Mesendoderm (in vitro differentiated cells): Measurements from ENCODE around the gene PPAN.

Source experiments
- DNase-seq: peaks from one replicate; pipeline ENCODE4 v3.0.0; 2013
- H2AK5ac ChIP-seq: 2 replicates; pipeline ENCODE4 v1.6.1; 2013; ENCODE audit warnings: low read length, inconsistent platforms
- H2BK120ac ChIP-seq: 2 replicates; pipeline ENCODE4 v1.6.1; 2013; ENCODE audit warnings: low read depth, mild to moderate bottlenecking, low read length, moderate library complexity, mixed read lengths
- H2BK15ac ChIP-seq: replicated peaks from 2 replicates; pipeline ENCODE4 v1.6.1; 2013; ENCODE audit warnings: low read depth, mild to moderate bottlenecking, moderate library complexity
- H2BK5ac ChIP-seq: 2 replicates; pipeline ENCODE4 v1.6.1; 2013; ENCODE audit warnings: low read length, inconsistent platforms
- H3K18ac ChIP-seq: 2 replicates; pipeline ENCODE4 v1.6.1; 2013; ENCODE audit warnings: mild to moderate bottlenecking, low read length, mixed read lengths
- H3K23ac ChIP-seq: one replicate; pipeline ENCODE4 v1.6.1; 2013; ENCODE audit warnings: low read length
- H3K27ac ChIP-seq: 2 replicates; pipeline ENCODE4 v1.5.1; 2013; ENCODE audit warnings: low read depth, mild to moderate bottlenecking, inconsistent platforms, low read length, moderate library complexity
- H3K27me3 ChIP-seq: 2 replicates; pipeline ENCODE4 v1.6.1; 2013; ENCODE audit warnings: low read length, control low read depth, mild to moderate bottlenecking, inconsistent platforms; ENCODE audit not compliant: insufficient read depth, poor library complexity
- H3K36me3 ChIP-seq: 2 replicates; pipeline ENCODE4 v1.6.1; 2013; ENCODE audit warnings: low read length, inconsistent platforms; ENCODE audit not compliant: control insufficient read depth, insufficient read depth
- H3K4ac ChIP-seq: one replicate; pipeline ENCODE4 v1.6.1; 2013; ENCODE audit warnings: low read depth, mild to moderate bottlenecking, low read length, moderate library complexity
- H3K4me1 ChIP-seq: 2 replicates; pipeline ENCODE4 v1.6.1; 2013; ENCODE audit warnings: low read depth, low read length, inconsistent platforms; ENCODE audit not compliant: control insufficient read depth
- H3K4me2 ChIP-seq: 2 replicates; pipeline ENCODE4 v1.6.1; 2013; ENCODE audit warnings: low read length
- H3K4me3 ChIP-seq: 2 replicates; pipeline ENCODE4 v1.5.1; 2013; ENCODE audit warnings: mild to moderate bottlenecking, low read length
- H3K56ac ChIP-seq: one replicate; pipeline ENCODE4 v1.6.1; 2013; ENCODE audit warnings: low read length
- H3K79me1 ChIP-seq: 2 replicates; pipeline ENCODE4 v1.6.1; 2013; ENCODE audit warnings: low read length, inconsistent platforms
- H3K79me2 ChIP-seq: 2 replicates; pipeline ENCODE4 v1.6.1; 2013; ENCODE audit warnings: mild to moderate bottlenecking, low read length; ENCODE audit not compliant: control insufficient read depth, insufficient read depth
- H3K9ac ChIP-seq: 2 replicates; pipeline ENCODE4 v1.6.1; 2013; ENCODE audit warnings: low read length, inconsistent platforms
- H4K5ac ChIP-seq: one replicate; pipeline ENCODE4 v1.6.1; 2013; ENCODE audit warnings: low read length
- H4K8ac ChIP-seq: one replicate; pipeline ENCODE4 v1.6.1; 2013; ENCODE audit warnings: low read depth, mild to moderate bottlenecking, control low read depth, low read length, moderate library complexity
- WGBS: extraction: QIAGEN DNeasy Blood & Tissue Kit; methylation state at CpG from one replicate; pipeline ENCODE4 v1.1.7; 2013; ENCODE audit warnings: low lambda C conversion rate, missing lambda C conversion rate; ENCODE audit not compliant: insufficient coverage; ENCODE audit errors: extremely low coverage; 5-methylcytosine and 5-hydroxymethylcytosine counted together

The PPAN gene

DNA sequence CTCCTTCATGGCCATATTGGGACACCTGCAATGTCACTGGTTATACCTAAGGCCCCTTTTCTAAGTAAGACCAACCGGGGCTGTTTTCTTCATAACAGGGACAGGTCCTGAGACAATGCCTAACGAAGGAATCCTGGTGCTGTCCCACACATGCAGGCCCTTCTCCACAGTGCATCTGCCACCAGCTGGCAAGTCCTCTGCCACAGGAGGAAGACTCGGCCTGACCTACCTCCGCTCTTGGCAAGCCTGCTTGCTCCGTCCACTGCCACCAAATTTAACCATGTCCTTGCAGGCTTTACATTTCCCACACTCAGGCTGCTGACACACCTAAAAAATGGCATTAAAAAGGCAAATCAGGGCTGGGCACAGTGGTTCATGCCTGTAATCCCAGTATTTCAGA is 45.4 kb downstream of the PPAN start:
- H4K5ac ChIP-seq, result no peak overlapping the region
- no peak overlapping the region for H3K9ac ChIP-seq
- H3K4ac ChIP-seq, result no peak overlapping the region
- H2BK15ac ChIP-seq, result no peak overlapping the region
- no peak overlapping the region for H2BK120ac ChIP-seq
- no CpG with 5 or more reads among the region's 5 CpGs for whole genome bisulfite sequencing
- H3K4me2 ChIP-seq, result no peak overlapping the region
- H3K36me3 ChIP-seq, result peaks cover 36% of the 10 kb centered on the region
- no peaks in the 10 kb centered on the region for H3K79me2 ChIP-seq
- no peak overlapping the region for H3K56ac ChIP-seq
- no peak for DNase-seq
- H3K18ac ChIP-seq, result no peak overlapping the region
- H3K79me1 ChIP-seq, result no peaks in the 10 kb centered on the region
- H2BK5ac ChIP-seq, result no peak overlapping the region
- H4K8ac ChIP-seq, result no peak overlapping the region
- no peak overlapping the region for H2AK5ac ChIP-seq
- no peak overlapping the region for H3K23ac ChIP-seq
- H3K4me1 ChIP-seq, result no peaks in the 10 kb centered on the region
- H3K27ac ChIP-seq, result no peak overlapping the region
- no peaks in the 10 kb centered on the region for H3K27me3 ChIP-seq
- H3K4me3 ChIP-seq, result no peak overlapping the region

- Histone ChIP-seq H3K18ac (no peak overlapping the region), H3K27me3 (no peaks in the 10 kb centered on the region), H2AK5ac (no peak overlapping the region), H2BK15ac (no peak overlapping the region), H3K79me2 (no peaks in the 10 kb centered on the region), H3K79me1 (no peaks in the 10 kb centered on the region), H4K8ac (no peak overlapping the region), H4K5ac (no peak overlapping the region), H3K4ac (no peak overlapping the region), H3K27ac (no peak overlapping the region), H2BK120ac (no peak overlapping the region), H2BK5ac (no peak overlapping the region), H3K23ac (no peak overlapping the region), H3K56ac (no peak overlapping the region), H3K4me2 (no peak overlapping the region), H3K4me1 (no peaks in the 10 kb centered on the region), H3K9ac (no peak overlapping the region), H3K4me3 (no peak overlapping the region), H3K36me3 (peaks cover 38% of the 10 kb centered on the region)
- no peak for DNase-seq
- WGBS, result no CpG with 5 or more reads among the region's 3 CpGs
Measured at GRCh38 chr19:10152100-10152499, 45.9 kb downstream of the PPAN start.

DNA sequence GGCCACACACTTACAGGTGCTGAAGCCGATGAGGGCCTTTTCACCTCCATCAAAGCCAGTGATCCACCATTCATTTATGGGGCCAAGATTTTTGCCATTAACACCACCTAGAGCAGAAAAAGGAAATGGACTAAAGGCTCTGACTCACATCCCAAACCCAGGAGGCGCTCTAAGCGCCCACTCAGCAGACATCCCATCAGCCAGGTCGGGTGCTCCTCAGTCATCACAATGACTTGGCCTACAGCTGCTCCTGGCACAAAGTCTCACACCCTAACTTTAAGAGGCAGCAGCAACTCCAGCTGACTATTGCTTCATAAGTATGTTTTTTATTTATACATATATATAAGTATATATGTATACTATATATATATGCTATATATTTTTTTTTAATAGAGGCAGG is 49.7 kb downstream of the PPAN start:
- Histone ChIP-seq H2BK5ac (no peak overlapping the region), H3K23ac (no peak overlapping the region), H3K27ac (no peak overlapping the region), H3K4me3 (no peak overlapping the region), H3K4ac (no peak overlapping the region), H3K4me1 (no peaks in the 10 kb centered on the region), H2BK120ac (no peak overlapping the region), H4K5ac (no peak overlapping the region), H3K4me2 (no peak overlapping the region), H3K79me1 (no peaks in the 10 kb centered on the region), H3K36me3 (peaks cover 43% of the 10 kb centered on the region), H3K79me2 (no peaks in the 10 kb centered on the region), H3K9ac (no peak overlapping the region), H3K56ac (no peak overlapping the region), H2AK5ac (no peak overlapping the region), H2BK15ac (no peak overlapping the region), H3K18ac (no peak overlapping the region), H3K27me3 (no peaks in the 10 kb centered on the region), H4K8ac (no peak overlapping the region)
- DNase-seq, result no peak
- WGBS, result no CpG with 5 or more reads among the region's 4 CpGs

DNA sequence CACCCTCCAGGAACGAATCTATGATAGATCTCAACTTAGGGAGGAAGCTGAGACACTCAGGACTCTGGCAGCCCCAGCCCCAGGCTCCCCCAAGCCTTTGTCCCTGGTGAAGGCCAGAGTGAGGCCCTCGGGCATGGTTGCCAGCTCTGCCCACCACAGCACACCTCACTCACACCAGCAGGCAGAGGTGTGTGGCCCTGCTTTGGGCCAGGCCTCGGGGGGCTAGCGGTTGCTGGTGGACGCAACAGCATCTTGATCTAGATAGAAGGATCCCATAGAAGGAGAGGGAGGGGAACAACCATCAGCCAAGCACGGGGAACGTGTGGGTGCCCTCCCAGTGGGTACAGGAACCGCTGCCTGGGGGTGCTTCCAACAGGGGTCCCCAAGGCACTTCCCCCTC is 51.9 kb downstream of the PPAN start:
- no peak overlapping the region for H3K4me2 ChIP-seq
- H3K4ac ChIP-seq, result no peak overlapping the region
- peaks cover 40% of the 10 kb centered on the region for H3K36me3 ChIP-seq
- H3K27ac ChIP-seq, result no peak overlapping the region
- DNase-seq, result no peak
- H3K18ac ChIP-seq, result no peak overlapping the region
- no peaks in the 10 kb centered on the region for H3K4me1 ChIP-seq
- H3K79me1 ChIP-seq, result no peaks in the 10 kb centered on the region
- H2AK5ac ChIP-seq, result no peak overlapping the region
- no peak overlapping the region for H3K9ac ChIP-seq
- no peak overlapping the region for H4K8ac ChIP-seq
- no peaks in the 10 kb centered on the region for H3K79me2 ChIP-seq
- H3K56ac ChIP-seq, result no peak overlapping the region
- H3K23ac ChIP-seq, result no peak overlapping the region
- H2BK15ac ChIP-seq, result no peak overlapping the region
- H3K27me3 ChIP-seq, result no peaks in the 10 kb centered on the region
- H2BK120ac ChIP-seq, result no peak overlapping the region
- no CpG with 5 or more reads among the region's 8 CpGs for WGBS
- no peak overlapping the region for H4K5ac ChIP-seq
- no peak overlapping the region for H3K4me3 ChIP-seq
- H2BK5ac ChIP-seq, result no peak overlapping the region

DNA sequence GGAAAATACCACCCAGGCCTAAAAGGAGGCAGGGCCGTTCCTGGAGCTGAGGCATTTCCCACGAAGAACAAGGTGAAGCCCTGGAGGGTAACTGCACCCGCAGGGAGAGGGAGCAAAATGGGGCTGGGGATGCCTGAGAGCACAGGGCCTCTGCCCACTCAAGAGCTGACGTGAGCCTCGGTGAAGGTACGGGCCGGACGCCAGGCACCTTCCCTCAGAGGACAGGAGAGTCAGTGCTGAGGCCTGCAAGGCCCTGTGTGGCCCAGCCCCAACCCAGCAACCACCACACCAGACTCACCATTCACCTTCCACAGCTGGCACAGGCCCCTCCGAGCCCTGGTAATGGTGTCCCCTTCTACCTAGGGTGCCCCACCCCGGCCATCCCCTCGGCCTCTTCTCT is 52.3 kb downstream of the PPAN start:
- H3K36me3 ChIP-seq, result peaks cover 40% of the 10 kb centered on the region
- H3K56ac ChIP-seq, result no peak overlapping the region
- WGBS, result no CpG with 5 or more reads among the region's 11 CpGs
- no peak overlapping the region for H4K8ac ChIP-seq
- no peak overlapping the region for H3K23ac ChIP-seq
- H2BK5ac ChIP-seq, result no peak overlapping the region
- no peak overlapping the region for H2AK5ac ChIP-seq
- H3K4me1 ChIP-seq, result no peaks in the 10 kb centered on the region
- H3K79me2 ChIP-seq, result no peaks in the 10 kb centered on the region
- no peak overlapping the region for H4K5ac ChIP-seq
- no peaks in the 10 kb centered on the region for H3K27me3 ChIP-seq
- no peak overlapping the region for H3K9ac ChIP-seq
- no peak overlapping the region for H3K4ac ChIP-seq
- no peak overlapping the region for H3K4me2 ChIP-seq
- no peak overlapping the region for H2BK120ac ChIP-seq
- H3K4me3 ChIP-seq, result no peak overlapping the region
- H3K18ac ChIP-seq, result no peak overlapping the region
- H3K27ac ChIP-seq, result no peak overlapping the region
- no peak overlapping the region for H2BK15ac ChIP-seq
- H3K79me1 ChIP-seq, result no peaks in the 10 kb centered on the region
- no peak for DNase-seq

GRCh38 chr19:10159610-10160009 is 53.4 kb downstream of the PPAN start:
- no peak overlapping the region for H3K4ac ChIP-seq
- H3K9ac ChIP-seq, result no peak overlapping the region
- H4K8ac ChIP-seq, result no peak overlapping the region
- H2BK5ac ChIP-seq, result no peak overlapping the region
- H3K4me1 ChIP-seq, result no peaks in the 10 kb centered on the region
- no peak overlapping the region for H3K23ac ChIP-seq
- H2AK5ac ChIP-seq, result no peak overlapping the region
- no peak overlapping the region for H3K56ac ChIP-seq
- no peak overlapping the region for H2BK120ac ChIP-seq
- no peak overlapping the region for H4K5ac ChIP-seq
- no peaks in the 10 kb centered on the region for H3K79me1 ChIP-seq
- no peak overlapping the region for H3K27ac ChIP-seq
- DNase-seq, result no peak
- H2BK15ac ChIP-seq, result no peak overlapping the region
- no peaks in the 10 kb centered on the region for H3K27me3 ChIP-seq
- no CpG with 5 or more reads among the region's 16 CpGs for WGBS
- H3K4me2 ChIP-seq, result no peak overlapping the region
- H3K4me3 ChIP-seq, result no peak overlapping the region
- no peak overlapping the region for H3K18ac ChIP-seq
- H3K36me3 ChIP-seq, result peaks cover 31% of the 10 kb centered on the region
- no peaks in the 10 kb centered on the region for H3K79me2 ChIP-seq
